Retinal pigment epithelial cell (primary cell): ENCODE data around the gene CDK3.

Source experiments
- DNase-seq: peaks from one replicate; pipeline ENCODE4 v3.0.0-alpha.2; 2010; ENCODE audit warnings: low read depth
- H3K4me3 ChIP-seq: 2 replicates; pipeline ENCODE4 v1.5.1; 2011; ENCODE audit warnings: mild to moderate bottlenecking, low read length, control low read depth, moderate library complexity
- TF ChIP-seq, protein P1 (sequence below): conservative IDR thresholded peaks from 2 replicates; pipeline ENCODE4 v1.5.1; 2011; ENCODE audit warnings: low read depth, low read length, control low read depth, inconsistent platforms

The CDK3 gene

DNA sequence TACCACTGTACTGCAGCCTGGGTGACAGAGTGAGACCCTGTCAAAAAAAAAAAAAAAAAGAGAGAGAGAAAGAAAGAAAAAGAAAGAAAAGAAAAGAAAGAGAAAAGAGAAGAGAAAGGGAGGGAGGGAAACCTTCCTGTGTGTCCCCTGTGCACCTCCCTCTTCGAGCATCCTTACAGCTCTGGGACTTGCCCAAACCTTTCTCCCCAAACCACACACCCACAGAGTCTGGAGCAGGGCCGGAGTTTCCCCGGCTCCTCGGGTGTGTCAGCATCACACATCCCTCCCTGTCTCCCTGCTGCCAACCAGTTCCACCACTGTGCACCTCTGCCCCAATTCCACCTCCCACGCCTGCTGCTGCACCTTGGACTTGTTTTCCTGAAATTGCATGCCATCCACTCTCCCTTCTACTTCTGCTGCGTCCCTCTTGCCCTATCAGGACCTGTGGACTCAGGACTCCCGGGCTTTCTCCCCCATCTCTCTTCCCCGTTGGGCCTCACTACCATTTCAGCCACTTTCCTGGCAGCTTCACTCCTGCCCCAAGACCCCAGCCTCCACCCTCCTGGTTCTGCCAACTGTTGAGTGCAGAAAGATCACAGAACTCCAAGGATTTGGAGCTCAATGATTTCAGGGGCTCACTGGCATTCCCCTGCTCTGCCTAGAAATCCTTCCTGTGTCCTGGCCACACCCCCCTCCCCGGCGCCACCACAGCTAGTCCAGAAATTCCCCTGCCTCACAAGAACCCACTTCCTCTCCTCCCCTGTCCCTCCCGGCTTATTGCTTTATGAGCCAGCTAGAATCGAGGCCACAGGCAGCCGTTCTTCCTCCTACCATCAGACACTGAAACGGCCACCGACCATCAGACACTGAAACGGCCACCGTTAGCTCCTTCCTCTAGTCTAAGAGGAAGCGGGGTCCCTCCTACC, 3.7 kb upstream of the CDK3 start:
- no peak for DNase-seq
- TF ChIP-seq, protein P1, sequence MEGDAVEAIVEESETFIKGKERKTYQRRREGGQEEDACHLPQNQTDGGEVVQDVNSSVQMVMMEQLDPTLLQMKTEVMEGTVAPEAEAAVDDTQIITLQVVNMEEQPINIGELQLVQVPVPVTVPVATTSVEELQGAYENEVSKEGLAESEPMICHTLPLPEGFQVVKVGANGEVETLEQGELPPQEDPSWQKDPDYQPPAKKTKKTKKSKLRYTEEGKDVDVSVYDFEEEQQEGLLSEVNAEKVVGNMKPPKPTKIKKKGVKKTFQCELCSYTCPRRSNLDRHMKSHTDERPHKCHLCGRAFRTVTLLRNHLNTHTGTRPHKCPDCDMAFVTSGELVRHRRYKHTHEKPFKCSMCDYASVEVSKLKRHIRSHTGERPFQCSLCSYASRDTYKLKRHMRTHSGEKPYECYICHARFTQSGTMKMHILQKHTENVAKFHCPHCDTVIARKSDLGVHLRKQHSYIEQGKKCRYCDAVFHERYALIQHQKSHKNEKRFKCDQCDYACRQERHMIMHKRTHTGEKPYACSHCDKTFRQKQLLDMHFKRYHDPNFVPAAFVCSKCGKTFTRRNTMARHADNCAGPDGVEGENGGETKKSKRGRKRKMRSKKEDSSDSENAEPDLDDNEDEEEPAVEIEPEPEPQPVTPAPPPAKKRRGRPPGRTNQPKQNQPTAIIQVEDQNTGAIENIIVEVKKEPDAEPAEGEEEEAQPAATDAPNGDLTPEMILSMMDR: no peak

DNA sequence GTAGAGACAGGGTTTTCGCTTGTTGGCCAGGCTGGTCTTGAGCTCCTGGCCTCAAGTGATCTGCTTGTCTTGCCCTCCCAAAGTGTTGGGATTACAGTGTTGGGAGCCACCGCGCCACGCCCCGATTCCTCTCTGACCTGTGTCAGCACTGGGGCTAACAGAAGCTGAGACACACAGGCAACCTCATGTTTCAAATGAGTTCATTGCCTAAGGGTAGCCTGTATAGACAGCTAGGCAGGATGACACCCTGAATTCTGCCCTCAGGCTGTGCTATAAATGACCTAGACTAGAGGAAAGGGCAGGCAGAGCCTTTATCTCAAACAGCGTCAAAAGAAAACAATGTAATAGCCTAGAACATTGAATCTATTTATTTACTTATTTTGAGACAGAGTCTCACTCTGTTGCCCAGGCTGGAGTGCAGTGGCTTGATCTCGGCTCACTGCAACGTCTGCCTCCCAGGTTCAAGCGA, 2.3 kb upstream of the CDK3 start:
- no peak overlapping the region for H3K4me3 ChIP-seq
- DNase-seq: no peak
- TF ChIP-seq, protein P1: no peak

More for the DNA sequence above, 3.7 kb upstream of the CDK3 start:
- no peak overlapping the region for H3K4me3 ChIP-seq

DNA sequence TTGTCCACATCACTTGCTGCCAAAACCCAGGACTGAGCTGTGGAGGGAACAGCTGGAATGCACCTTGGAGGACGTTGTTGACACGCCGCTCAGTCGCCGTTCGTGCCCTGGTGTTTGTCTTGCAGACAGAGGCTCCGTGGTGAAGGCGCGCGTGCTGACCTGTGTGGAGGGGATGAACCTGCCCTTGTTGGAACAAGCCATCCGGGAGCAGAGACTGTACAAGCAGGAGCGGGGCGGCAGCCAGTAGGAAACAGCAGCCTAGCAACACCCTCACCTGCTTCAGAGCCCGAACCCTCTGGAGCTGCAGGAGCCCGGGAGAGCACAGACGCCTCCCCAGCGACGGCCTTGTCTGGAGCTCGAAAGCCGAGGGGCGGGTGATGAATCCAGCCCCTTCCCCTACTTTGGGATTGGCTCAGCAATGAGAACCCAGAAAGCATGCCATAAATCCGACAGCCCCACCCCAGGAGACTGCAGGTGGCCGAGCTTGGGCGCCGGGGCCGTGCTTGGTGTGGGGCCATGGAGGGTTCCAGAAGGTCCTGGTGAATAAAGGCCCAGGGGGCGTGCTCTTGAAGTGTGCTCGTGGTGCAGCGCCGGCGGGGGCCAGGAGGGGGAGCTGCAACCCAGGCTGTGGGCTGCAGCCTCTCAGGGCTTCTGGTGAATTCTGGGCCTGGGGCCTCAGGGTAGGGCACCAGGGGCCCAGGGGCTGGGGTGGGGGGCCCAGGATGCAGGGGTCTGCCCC, 470 bp upstream of the CDK3 start:
- DNase-seq: no peak
- TF ChIP-seq, protein P1: peak; percentile 81
- no peak overlapping the region for H3K4me3 ChIP-seq

DNA sequence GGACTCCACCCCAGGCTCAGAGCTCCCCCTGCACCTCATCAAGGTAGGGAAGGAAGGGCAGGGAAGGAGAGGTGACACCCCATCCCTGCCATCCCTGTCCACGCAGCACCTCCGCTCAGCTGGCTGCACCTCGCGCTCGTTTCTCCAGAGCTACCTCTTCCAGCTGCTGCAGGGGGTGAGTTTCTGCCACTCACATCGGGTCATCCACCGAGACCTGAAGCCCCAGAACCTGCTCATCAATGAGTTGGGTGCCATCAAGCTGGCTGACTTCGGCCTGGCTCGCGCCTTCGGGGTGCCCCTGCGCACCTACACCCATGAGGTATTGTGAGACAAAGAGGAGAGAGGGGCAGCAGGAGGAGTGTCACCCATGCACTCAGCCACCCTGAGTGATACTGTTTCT, 1.4 kb downstream of the CDK3 start:
- H3K4me3 ChIP-seq: no peak overlapping the region
- DNase-seq: no peak
- TF ChIP-seq, protein P1: no peak

DNA sequence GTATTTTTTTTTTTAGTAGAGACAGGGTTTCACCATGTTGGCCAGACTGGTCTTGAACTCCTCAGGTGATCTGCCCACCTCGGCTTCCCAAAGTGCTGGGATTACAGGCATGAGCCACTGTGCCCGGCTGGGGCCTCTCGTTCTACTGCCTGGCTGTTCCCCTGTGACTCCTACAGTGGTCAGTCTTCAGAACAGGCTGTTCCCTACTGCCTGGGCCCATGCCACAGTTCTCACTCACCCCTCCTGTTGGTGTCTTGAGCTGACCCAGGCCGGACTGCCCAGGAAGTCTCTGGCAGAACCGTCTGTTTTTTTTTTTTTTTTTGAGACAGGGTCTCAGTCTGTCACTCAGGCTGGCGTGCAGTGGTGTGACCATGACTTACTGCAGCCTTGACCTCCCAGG, 3.3 kb downstream of the CDK3 start:
- H3K4me3 ChIP-seq: no peak overlapping the region
- no peak for DNase-seq
- TF ChIP-seq, protein P1: no peak

DNA sequence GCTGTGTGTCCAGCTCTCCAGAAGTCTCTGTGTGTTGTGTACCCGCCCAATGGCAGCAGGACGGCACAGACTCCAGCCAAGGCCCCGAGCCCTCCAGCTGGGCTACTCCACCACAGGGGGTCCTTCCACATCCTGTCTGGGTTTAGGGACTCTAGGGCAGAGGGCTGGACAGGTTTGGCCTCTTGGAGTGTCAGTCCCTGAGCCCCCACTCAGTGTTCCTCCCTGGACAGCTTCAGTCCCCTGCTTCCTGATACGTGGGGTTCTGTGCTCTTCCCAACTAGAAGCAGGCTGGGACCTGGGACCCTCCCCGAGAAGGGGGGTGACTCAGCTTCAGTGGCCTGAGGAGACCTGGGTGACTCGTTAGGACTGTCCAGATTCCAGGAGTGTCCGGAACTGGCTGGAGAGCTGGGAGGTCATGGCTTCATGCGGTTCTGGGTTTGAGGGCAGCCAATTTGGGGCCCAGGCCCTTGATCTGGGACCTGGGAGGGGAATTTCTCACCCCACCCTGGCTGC, 4.2 kb downstream of the CDK3 start:
- H3K4me3 ChIP-seq: no peak overlapping the region
- DNase-seq: no peak
- TF ChIP-seq, protein P1: no peak
